H7 (cell line): ENCODE results near the gene BCL2. TPM values are rescaled to one million over a fixed set of nuclear protein-coding genes. Genes with fewer than 3 reads are reported as not detected.
A peak's percentile ranks its signal among the peaks of the same experiment; 100 is the strongest.

Experiments
- DNase-seq: peaks from one replicate; pipeline ENCODE4 v3.0.0; 2012
- H3K27me3 ChIP-seq: 2 replicates; pipeline ENCODE4 v1.6.0; 2011; ENCODE audit warnings: mild to moderate bottlenecking, low read length; ENCODE audit not compliant: control insufficient read depth, insufficient read depth
- H3K36me3 ChIP-seq: replicated peaks from 2 replicates; pipeline ENCODE4 v1.5.1; 2011; ENCODE audit warnings: low read length; ENCODE audit not compliant: control insufficient read depth, insufficient read depth
- H3K4me3 ChIP-seq: 2 replicates; pipeline ENCODE4 v1.5.1; 2011; ENCODE audit warnings: low read depth, mild to moderate bottlenecking, control low read depth, low read length, moderate library complexity; ENCODE audit not compliant: insufficient read depth
- total RNA-seq: library from RNA; depleted of rRNA; stranded (reverse); fragments of >200 nt; shearing (Covaris generic); gene quantifications from 2 replicates; pipeline ENCODE4 v1.2.3, GENCODE V29; 2014

BCL2 gene
- total RNA-seq, 1 experiment from 2014 or later, result 1.8 TPM

DNA sequence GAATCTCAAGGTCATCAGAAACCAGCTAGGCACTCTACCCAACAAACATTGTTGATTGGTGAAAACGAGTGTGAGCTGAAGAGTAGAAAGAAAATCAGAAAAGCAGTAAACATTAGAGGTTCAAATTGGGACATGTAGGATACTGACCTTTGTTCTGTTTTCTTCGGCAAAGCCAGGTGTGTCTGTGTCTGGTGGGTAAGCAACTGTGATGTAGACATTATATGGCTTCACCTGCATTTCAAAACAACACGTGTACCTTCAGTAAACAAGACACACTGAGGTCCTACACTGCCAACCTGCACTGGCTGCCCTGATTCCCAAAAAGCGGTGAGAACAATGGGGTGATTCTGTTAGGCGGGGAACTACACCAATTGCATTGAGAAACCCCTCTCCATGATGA, 24.7 kb upstream of the BCL2 start:
- H3K36me3 ChIP-seq, result peaks cover 8% of the 10 kb centered on the region
- no peak for DNase-seq
- H3K4me3 ChIP-seq, result no peak overlapping the region
- no peaks in the 10 kb centered on the region for H3K27me3 ChIP-seq

- H3K27me3 ChIP-seq, result no peaks in the 10 kb centered on the region
- peak; percentile 72 for DNase-seq
- H3K36me3 ChIP-seq, result peaks cover 6% of the 10 kb centered on the region
- H3K4me3 ChIP-seq, result no peak overlapping the region
Observed at GRCh38 chr18:63342206-63342605, 22.6 kb upstream of the BCL2 start.

DNA sequence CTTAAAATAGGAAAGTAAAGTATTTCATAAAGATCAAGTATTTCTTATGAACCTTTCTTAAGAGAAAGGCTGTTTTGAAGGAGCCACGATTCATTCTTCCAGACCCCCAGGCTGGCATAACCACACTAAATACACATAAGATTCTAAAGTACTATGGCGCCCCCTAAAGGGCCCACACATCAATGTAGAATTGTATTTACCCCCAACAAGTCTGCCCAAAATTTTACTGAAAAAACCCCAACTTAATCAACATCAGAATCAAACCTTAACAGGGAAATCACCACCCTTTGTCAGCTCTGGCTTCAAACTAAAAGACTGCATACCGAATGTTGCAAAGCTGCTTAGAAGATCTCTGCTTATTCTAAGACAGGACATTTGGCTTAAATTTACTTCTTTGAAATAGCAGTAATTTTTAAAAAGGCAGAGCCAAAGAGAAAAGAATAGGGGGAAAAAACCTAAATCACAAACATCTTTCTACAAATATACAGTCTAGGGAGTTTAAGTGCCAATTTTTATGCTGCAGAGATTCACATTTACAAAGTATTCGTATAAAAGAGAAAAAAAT, 20.4 kb upstream of the BCL2 start:
- Histone ChIP-seq H3K4me3 (no peak overlapping the region), H3K27me3 (no peaks in the 10 kb centered on the region), H3K36me3 (peaks cover 5% of the 10 kb centered on the region)
- peak; percentile 55 for DNase-seq

GRCh38 chr18:63336366-63337099, 17.0 kb upstream of the BCL2 start:
- H3K4me3 ChIP-seq, result no peak overlapping the region
- H3K36me3 ChIP-seq, result peaks cover 17% of the 10 kb centered on the region
- no peak for DNase-seq
- no peaks in the 10 kb centered on the region for H3K27me3 ChIP-seq

- Histone ChIP-seq H3K36me3 (peaks cover 15% of the 10 kb centered on the region), H3K27me3 (no peaks in the 10 kb centered on the region), H3K4me3 (no peak overlapping the region)
- no peak for DNase-seq
Observed at GRCh38 chr18:63331105-63331504, 11.5 kb upstream of the BCL2 start.

GRCh38 chr18:63329431-63330145, 10.0 kb upstream of the BCL2 start:
- DNase-seq, result no peak
- H3K27me3 ChIP-seq, result no peaks in the 10 kb centered on the region
- H3K36me3 ChIP-seq, result peaks cover 11% of the 10 kb centered on the region
- H3K4me3 ChIP-seq, result no peak overlapping the region

GRCh38 chr18:63326011-63326410, 6.4 kb upstream of the BCL2 start:
- no peaks in the 10 kb centered on the region; the same call in 1 of the 2 replicates for H3K27me3 ChIP-seq
- H3K4me3 ChIP-seq, result no peak overlapping the region
- H3K36me3 ChIP-seq, result no peaks in the 10 kb centered on the region
- DNase-seq, result no peak

DNA sequence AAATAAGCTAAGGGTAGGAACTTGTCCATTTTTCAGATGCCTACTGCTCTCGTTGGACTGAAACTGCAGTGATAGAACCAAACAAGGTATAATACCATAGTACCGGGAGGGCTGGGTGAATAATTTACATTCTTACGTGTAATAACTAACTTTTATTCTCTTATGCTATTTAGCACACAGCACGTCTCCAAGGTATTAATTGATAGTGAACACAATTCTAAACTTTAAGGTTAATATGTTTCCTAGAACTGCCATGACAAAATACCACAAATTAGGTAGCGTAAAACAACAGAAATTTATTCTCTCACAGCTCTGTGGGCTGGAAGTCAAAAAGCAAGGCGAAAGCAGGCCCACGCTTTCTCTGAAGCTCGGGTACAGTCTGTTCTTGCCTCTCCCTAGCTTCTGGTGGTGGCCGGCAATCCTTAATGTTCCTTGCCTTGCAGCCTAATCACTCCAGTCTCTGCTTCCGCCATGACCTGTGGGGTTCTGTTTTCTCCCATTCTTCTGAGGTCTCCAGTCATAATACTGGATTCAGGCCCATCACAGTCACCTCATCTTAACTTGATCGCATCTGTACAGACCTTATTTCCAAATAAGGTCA, 5.6 kb upstream of the BCL2 start:
- peaks cover 5% of the 10 kb centered on the region for H3K27me3 ChIP-seq
- no peak for DNase-seq
- H3K4me3 ChIP-seq, result no peak overlapping the region
- no peaks in the 10 kb centered on the region for H3K36me3 ChIP-seq

- no peak overlapping the region for H3K4me3 ChIP-seq
- peaks cover 20% of the 10 kb centered on the region for H3K27me3 ChIP-seq
- H3K36me3 ChIP-seq, result no peaks in the 10 kb centered on the region
- peak; percentile 67 for DNase-seq
Observed at GRCh38 chr18:63322908-63323634, 3.5 kb upstream of the BCL2 start.

DNA sequence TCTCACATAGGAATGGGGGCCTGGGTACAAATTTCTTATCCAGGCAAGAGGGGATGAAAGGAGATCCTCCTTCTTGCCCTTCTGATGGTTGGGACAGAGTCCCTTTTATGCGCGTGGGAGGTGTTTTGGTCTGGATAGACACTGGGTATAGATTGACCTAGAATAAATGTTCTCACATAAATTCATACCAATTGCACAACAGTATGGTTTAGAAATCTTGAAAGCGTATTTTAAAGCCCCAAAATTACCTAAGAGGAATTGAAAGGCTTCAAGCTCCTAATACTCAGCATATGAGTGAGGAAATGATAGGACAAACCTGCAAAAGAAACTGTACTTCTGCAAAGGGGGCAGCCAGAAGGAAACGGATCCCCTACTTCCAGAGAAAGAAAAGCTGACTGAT, 2.6 kb upstream of the BCL2 start:
- Histone ChIP-seq H3K27me3 (peaks cover 28% of the 10 kb centered on the region), H3K4me3 (no peak overlapping the region), H3K36me3 (no peaks in the 10 kb centered on the region)
- DNase-seq, result no peak

GRCh38 chr18:63321291-63321690, 1.7 kb upstream of the BCL2 start:
- Histone ChIP-seq H3K27me3 (peaks cover 28% of the 10 kb centered on the region), H3K36me3 (no peaks in the 10 kb centered on the region), H3K4me3 (no peak overlapping the region)
- DNase-seq, result no peak

DNA sequence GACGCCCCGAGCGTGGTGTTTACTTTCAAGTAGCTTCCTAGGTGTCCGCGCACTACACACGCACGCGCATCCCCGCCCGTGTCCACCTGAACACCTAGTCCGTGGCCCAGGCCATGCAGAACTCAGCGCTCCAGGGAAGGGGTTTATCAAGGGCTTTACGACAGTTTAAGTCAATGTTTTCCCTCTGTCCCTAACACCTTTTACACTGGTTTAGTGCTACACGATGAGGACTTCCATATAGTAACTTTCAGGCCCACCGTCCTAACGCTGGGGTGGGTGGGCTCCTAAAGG, 1.4 kb upstream of the BCL2 start:
- peak overlapping the region; percentile 61 for H3K4me3 ChIP-seq
- DNase-seq, result no peak
- peaks cover 28% of the 10 kb centered on the region for H3K27me3 ChIP-seq
- H3K36me3 ChIP-seq, result no peaks in the 10 kb centered on the region

DNA sequence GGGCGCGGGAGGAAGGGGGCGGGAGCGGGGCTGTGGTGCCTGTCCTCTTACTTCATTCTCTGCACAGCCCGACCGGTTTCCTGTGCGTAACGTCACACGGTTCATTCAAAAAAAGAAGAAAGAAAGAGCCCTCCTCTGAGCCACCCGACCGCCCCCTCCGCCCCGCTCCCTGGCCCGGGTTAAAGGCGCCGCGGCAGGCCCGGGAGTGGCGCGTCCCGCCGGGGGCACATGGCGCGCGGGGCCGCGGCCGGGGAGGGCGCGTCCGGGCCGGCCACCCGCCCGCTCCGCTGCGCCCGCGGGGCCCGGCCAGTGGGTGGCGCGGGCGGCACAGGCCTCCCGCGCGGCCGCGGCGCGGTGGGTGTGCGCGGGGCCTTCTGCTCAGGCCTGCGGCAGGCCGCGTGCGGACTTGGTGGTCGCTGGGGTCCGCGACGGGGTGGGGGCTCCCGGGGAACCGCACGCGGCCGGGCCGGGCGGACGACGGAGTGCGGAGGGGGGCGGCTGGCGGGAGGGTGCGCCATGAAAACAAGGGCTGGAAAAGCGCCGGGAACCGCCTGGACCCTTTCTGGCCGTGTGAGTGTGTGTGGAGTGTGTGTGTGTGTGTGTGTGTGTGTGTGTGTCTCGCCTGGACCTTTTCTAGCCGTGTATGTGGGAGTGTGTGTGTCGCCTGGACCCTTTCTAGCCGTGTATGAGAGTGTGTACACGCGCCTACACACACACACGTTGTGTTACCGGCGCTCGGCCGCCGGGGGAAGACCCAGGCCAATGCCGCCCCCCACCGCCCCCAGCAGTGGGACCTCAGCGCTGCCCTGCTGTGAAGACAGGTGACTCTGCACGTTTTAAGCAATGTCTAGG, 780 bp upstream of the BCL2 start:
- Histone ChIP-seq H3K27me3 (peaks cover 28% of the 10 kb centered on the region), H3K4me3 (peak overlapping the region; percentile 61), H3K36me3 (no peaks in the 10 kb centered on the region)
- peak; percentile 89 for DNase-seq

GRCh38 chr18:63318889-63319382, 633 bp downstream of the BCL2 start:
- peaks cover 28% of the 10 kb centered on the region for H3K27me3 ChIP-seq
- H3K4me3 ChIP-seq, result peak overlapping the region; percentile 61
- no peaks in the 10 kb centered on the region for H3K36me3 ChIP-seq
- no peak for DNase-seq
